Cortex of kidney (tissue), 1 donor: Measurements from ENCODE around the gene FAM222B.

Experiments used
- DNase-seq: peaks from one replicate; lab custom pipeline; 2025; lab: John Stamatoyannopoulos, UW

The FAM222B gene

GRCh38 chr17:28773736-28774135 is 68.9 kb downstream of the FAM222B start:
- DNase-seq = no peak

- no peak for DNase-seq
These were observed 77.6 kb downstream of the FAM222B start for GRCh38 chr17:28765038-28765437.

DNA sequence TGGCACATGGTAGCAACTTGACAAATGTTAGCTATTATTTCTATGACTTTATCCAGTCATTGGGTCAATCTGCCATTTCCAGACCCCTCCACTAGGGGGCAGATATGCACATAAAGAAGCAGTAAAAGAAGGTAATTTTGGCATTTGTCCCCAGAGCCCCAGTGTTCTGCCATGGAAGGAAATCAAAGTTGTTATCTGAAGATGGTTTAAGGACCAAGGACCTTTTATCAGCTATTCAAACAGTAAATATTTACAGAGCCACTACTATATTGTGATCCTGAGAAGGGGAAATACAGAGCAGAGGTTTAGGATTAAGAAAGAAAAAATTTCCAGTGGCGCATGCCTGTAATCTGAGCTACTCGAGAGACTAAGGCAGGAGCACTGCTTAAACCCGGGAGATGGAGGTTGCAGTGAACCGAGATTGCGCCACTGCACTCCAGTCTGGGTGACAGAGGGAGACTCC is 78.8 kb downstream of the FAM222B start:
- DNase-seq = no peak

GRCh38 chr17:28763137-28763799 is 79.3 kb downstream of the FAM222B start:
- no peak for DNase-seq

GRCh38 chr17:28760601-28761562 is 81.7 kb downstream of the FAM222B start:
- no peak for DNase-seq

GRCh38 chr17:28759256-28759865 is 83.2 kb downstream of the FAM222B start:
- DNase-seq = no peak

GRCh38 chr17:28758411-28759121 is 84.0 kb downstream of the FAM222B start:
- DNase-seq = no peak

DNA sequence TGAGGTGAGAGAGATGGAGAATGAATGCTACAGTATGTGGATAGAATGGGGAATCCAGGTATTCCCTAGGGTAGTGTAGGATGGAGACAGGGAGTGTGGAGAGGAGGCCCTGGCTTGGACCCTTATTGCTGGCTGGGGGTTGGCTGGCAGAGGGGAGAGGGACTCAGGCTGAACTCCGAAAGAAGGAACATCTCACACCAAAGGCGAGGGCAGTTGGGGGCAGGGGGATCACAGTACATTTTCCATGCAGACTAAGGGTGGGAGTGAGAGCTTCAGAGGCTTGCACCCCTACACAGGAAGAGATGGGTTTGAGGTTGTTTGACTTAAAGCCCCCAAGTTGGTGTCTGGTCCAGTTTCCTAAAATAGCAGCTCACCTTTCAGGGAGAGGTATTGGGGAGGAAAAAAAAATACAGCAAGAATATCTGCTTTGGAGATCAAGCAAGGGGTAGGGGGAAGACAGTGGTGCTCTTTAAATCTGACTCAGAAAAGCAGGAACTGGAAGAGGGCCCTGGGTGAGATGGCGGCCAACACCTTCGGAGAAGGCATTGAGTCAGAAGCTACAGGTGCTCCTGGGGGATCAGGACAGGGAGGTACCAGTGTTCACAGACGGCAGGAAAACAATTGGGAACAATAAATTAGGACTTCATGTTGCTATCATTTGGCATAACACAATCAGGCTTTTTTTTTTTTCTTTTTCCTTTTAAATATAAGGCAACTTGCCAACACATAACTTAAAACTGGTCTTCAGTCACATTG is 86.4 kb downstream of the FAM222B start:
- no peak for DNase-seq

DNA sequence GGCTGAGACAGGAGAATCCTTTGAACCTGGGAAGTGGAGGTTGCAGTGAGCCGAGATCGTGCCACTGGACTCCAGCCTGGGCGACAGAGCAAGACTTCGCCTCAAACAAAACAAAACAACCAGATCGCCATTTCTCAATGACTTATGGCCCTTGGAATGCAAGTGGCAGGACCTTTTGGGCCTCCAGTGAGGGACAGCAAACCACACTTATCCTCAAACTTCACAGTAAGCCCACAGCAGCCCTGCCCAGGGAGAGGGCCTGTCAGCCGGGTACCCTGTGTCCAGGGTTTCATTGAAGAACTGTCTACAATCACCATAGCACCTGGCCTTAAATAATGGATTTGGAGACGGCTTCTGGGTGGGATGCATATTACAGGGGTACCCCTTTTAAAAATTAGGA is 87.1 kb downstream of the FAM222B start:
- DNase-seq = no peak

- DNase-seq = no peak
These were observed 90.8 kb downstream of the FAM222B start for GRCh38 chr17:28751600-28752366.

GRCh38 chr17:28750178-28751047 is 92.2 kb downstream of the FAM222B start:
- no peak for DNase-seq

GRCh38 chr17:28749516-28750177 is 92.9 kb downstream of the FAM222B start:
- DNase-seq = no peak

DNA sequence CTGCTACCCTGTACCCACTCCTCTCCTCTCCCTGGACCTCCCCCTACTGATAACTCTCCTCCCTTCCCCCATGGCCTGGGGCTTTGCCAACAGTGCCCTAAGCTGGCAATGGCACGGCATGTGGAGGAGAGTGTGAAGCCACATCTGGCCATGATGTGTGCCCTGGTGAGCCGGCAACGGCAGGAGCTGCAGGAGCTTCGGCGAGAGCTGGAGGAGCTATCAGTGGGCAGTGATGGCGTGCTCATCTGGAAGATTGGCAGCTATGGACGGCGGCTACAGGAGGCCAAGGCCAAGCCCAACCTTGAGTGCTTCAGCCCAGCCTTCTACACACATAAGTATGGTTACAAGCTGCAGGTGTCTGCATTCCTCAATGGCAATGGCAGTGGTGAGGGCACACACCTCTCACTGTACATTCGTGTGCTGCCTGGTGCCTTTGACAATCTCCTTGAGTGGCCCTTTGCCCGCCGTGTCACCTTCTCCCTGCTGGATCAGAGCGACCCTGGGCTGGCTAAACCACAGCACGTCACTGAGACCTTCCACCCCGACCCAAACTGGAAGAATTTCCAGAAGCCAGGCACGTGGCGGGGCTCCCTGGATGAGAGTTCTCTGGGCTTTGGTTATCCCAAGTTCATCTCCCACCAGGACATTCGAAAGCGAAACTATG is 93.6 kb downstream of the FAM222B start:
- DNase-seq = no peak

DNA sequence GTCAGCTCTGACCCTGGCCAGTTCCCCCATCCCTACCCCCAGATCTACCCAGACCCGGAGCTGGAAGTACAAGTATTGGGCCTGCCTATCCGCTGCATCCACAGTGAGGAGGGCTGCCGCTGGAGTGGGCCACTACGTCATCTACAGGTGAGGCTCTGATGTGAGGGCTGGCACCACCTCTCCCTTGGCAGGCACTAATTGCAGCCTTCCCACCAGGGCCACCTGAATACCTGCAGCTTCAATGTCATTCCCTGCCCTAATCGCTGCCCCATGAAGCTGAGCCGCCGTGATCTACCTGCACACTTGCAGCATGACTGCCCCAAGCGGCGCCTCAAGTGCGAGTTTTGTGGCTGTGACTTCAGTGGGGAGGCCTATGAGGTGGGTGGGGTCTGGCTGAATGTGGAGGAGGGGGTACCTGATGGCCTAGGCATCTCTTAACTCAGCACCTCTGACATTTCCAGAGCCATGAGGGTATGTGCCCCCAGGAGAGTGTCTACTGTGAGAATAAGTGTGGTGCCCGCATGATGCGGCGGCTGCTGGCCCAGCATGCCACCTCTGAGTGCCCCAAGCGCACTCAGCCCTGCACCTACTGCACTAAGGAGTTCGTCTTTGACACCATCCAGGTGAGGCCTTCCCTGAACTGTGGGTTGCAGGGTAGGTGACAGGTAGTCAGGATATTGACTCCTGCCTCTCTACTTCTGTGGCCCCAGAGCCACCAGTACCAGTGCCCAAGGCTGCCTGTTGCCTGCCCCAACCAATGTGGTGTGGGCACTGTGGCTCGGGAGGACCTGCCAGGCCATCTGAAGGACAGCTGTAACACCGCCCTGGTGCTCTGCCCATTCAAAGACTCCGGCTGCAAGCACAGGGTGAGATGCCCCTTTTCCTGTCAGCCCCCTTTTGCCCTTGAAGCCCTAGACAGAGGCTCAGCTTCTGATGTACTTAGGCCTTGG is 94.5 kb downstream of the FAM222B start:
- no peak for DNase-seq

DNA sequence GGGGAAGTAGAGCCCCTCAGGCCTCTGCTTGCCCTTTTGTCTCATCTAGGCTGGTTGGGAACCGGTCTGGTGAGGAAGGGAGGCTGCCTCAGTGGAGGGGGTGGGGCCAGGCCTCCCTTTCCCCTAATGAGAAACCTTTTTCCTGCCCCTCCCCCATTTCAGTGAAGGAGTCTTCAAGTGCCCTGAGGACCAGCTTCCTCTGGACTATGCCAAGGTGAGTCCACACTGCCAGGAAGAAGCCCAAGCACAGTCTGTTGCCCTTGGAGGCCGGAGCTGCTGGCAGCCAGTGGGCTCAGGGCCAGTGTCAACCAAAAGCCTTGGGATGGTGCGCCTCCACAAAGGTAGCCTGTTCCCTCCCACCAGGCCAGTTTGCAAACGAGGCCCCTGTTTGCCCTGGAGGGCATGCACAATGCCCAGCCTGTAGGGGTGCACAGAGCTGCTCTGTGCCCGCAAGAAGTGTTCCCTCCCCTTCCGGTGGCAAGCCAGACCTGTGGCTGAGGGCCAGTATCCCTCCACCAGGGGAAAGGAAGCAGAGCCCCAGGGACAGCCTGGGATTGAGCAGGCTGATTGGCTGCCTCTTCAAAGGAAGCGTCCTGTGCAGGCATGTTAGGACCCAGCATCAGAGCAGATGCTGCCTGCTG is 95.4 kb downstream of the FAM222B start:
- no peak for DNase-seq

DNA sequence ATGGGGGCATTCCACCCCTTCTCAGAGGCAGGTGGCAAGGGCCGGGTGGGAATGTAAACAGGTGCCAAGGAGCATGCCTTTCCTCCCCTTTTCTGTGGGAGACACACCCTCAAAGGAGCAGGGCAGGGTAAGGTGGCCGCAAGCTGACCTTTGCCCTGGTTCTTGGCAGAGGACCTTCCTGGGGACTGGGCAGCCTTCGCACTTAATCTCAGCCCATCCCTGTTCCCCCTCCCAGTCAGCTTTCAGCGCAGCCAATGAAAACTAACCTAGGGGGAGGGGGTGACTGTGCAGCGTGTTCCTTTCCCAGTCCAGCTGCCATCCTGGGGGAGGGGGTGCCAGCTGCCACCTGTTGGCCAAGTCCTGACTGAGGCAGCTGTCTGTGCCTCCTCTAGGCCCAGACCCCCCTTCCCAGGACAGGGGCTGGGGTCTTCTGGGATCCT is 96.0 kb downstream of the FAM222B start:
- no peak for DNase-seq
